ENCODE data around the gene CHI3L2. TPM values are rescaled to one million over a fixed set of nuclear protein-coding genes. Genes with fewer than 3 reads are reported as not detected.
A peak's percentile ranks its signal among the peaks of the same experiment; 100 is the strongest.

CHI3L2 gene
- total RNA-seq, 1 donor from 2014 or later: 19.6 TPM

DNA sequence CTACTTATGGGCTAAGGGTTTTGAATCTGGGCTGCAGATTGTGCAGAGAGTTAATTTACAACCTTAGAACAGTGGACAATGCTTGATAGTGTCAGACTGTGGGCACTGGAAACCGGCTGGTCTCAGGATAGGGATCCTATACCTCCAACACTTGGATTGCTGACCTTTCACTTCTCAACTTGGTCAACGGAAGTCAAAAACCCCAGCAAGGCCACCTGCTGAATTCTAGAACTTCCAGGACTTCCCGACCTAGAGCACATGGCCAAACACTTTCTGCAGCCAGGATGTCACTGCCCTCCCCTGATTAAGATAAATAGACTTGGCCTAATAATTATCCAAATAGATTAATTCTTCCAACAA lies 26.7 kb upstream of the CHI3L2 start:
- no peak for ATAC-seq (ENCODE audit: low read depth)
- ChIA-PET CTCF (no interaction called here), POLR2A (interaction anchor here (1.1 to 7.2 kb wide), 2 partner anchors 17 to 24 kb away, joined by 3 to 258 read pairs; no protein-coding TSS in a partner anchor)
- H3K27ac Mint-ChIP-seq: peak overlapping the region; percentile 93
- TF ChIP-seq, protein P1, sequence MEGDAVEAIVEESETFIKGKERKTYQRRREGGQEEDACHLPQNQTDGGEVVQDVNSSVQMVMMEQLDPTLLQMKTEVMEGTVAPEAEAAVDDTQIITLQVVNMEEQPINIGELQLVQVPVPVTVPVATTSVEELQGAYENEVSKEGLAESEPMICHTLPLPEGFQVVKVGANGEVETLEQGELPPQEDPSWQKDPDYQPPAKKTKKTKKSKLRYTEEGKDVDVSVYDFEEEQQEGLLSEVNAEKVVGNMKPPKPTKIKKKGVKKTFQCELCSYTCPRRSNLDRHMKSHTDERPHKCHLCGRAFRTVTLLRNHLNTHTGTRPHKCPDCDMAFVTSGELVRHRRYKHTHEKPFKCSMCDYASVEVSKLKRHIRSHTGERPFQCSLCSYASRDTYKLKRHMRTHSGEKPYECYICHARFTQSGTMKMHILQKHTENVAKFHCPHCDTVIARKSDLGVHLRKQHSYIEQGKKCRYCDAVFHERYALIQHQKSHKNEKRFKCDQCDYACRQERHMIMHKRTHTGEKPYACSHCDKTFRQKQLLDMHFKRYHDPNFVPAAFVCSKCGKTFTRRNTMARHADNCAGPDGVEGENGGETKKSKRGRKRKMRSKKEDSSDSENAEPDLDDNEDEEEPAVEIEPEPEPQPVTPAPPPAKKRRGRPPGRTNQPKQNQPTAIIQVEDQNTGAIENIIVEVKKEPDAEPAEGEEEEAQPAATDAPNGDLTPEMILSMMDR (IDR thresholded peaks at IDR 0.05): no peak
- H3K4me3 Mint-ChIP-seq: no peak overlapping the region
- H3K9me3 Mint-ChIP-seq: no peaks in the 10 kb centered on the region
- peaks cover 45% of the 10 kb centered on the region for H3K36me3 Mint-ChIP-seq (ENCODE audit: low read depth)
- H3K27me3 Mint-ChIP-seq: no peaks in the 10 kb centered on the region
- H3K4me1 Mint-ChIP-seq: peaks cover 93% of the 10 kb centered on the region
- no peak for DNase-seq
- intact Hi-C loops (cut with micrococcal nuclease): loop anchor here (5.0 kb wide), 3 partner anchors 73 to 557 kb away; partner anchors contain the start of gene DDX20

DNA sequence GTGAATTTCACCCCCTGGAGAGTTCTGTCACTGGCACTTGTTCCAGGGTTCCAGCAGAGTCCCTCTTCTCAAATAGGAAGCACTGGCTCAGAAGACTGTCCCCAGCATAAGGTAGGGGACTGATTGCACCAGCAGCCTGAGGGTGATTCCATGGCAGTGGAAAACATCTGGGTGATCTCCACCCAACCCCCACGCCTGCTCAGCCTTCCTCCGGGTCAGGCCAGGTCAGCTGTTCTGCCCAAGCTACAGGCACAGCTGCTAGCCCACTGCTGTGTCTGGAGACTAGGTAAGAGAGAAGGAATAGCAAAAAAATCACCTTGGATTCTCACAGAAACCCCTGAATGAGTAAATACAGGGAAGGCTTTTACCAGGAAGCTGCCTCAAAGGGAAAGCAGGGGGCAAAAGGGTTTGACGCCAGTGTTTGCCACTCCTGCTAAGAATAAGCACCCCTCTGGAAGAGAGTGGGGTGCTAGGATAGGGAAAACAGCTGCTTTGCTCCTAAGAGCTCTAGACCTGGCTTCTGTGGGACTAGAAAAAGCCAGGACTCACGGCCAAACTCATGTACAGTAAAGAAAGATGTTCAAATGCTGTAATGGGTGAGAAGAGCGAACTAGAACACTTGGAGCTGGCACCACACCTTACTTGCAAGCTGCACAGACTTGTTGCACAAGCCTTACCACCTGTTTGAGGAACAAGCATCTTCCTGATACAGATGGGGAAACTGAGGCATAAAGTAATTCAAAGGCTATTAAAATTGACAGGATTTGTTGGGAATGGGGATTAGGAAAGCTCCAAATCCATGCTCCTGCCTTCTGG lies 26.0 kb upstream of the CHI3L2 start:
- POLR2A ChIA-PET: interaction anchor here (0.6 to 7.2 kb wide), 3 partner anchors 8 to 1210 kb away, joined by 3 to 258 read pairs (median 6); no protein-coding TSS in a partner anchor
- Mint-ChIP-seq H3K36me3 (ENCODE audit: low read depth) (peaks cover 38% of the 10 kb centered on the region), H3K4me1 (peaks cover 93% of the 10 kb centered on the region), H3K9me3 (no peaks in the 10 kb centered on the region), H3K4me3 (peak overlapping the region; percentile 89), H3K27me3 (no peaks in the 10 kb centered on the region), H3K27ac (peak overlapping the region; percentile 93)
- no peak for DNase-seq
- intact Hi-C loops (cut with micrococcal nuclease): loop anchor here (2.0 to 5.0 kb wide), 4 partner anchors 13 to 556 kb away; partner anchors contain the start of gene DDX20
- ATAC-seq (ENCODE audit: low read depth): no peak
- TF ChIP-seq, protein P1 (IDR thresholded peaks at IDR 0.05): no peak
- CTCF ChIA-PET: interaction anchor here (1.1 to 2.4 kb wide), 6 partner anchors 8 to 199 kb away, joined by 3 to 9 read pairs (median 4); no protein-coding TSS in a partner anchor

DNA sequence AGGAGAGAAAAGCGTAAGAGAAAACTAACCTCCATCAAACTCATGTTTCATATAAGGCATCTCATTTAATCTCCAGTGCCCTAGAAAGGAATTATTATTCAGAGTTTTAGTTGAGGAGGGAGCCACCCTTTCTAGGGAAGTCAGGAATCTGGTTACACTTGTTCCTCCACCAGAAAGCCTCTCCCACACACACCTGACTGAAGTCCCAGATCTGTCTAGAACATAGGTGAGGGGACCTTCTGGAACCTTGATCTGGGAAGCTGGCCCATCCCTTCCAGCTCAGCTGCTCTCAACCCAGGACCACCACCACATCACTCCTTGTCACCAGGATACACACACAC lies 25.2 kb upstream of the CHI3L2 start:
- TF ChIP-seq, protein P1 (IDR thresholded peaks at IDR 0.05): no peak
- intact Hi-C loops (cut with micrococcal nuclease): loop anchor here (2.0 to 5.0 kb wide), 4 partner anchors 14 to 555 kb away; partner anchors contain the start of gene DDX20
- no peak for ATAC-seq (ENCODE audit: low read depth)
- Mint-ChIP-seq H3K4me3 (peak overlapping the region; percentile 89), H3K27me3 (no peaks in the 10 kb centered on the region), H3K4me1 (peaks cover 90% of the 10 kb centered on the region), H3K27ac (peak overlapping the region; percentile 93), H3K9me3 (no peaks in the 10 kb centered on the region), H3K36me3 (ENCODE audit: low read depth) (peaks cover 30% of the 10 kb centered on the region)
- POLR2A ChIA-PET: interaction anchor here (0.6 to 7.2 kb wide), 7 partner anchors 9 to 488 kb away, joined by 3 to 258 read pairs (median 3); no protein-coding TSS in a partner anchor
- CTCF ChIA-PET: interaction anchor here (1.1 to 2.4 kb wide), 6 partner anchors 9 to 198 kb away, joined by 3 to 9 read pairs (median 4); no protein-coding TSS in a partner anchor
- DNase-seq: no peak

DNA sequence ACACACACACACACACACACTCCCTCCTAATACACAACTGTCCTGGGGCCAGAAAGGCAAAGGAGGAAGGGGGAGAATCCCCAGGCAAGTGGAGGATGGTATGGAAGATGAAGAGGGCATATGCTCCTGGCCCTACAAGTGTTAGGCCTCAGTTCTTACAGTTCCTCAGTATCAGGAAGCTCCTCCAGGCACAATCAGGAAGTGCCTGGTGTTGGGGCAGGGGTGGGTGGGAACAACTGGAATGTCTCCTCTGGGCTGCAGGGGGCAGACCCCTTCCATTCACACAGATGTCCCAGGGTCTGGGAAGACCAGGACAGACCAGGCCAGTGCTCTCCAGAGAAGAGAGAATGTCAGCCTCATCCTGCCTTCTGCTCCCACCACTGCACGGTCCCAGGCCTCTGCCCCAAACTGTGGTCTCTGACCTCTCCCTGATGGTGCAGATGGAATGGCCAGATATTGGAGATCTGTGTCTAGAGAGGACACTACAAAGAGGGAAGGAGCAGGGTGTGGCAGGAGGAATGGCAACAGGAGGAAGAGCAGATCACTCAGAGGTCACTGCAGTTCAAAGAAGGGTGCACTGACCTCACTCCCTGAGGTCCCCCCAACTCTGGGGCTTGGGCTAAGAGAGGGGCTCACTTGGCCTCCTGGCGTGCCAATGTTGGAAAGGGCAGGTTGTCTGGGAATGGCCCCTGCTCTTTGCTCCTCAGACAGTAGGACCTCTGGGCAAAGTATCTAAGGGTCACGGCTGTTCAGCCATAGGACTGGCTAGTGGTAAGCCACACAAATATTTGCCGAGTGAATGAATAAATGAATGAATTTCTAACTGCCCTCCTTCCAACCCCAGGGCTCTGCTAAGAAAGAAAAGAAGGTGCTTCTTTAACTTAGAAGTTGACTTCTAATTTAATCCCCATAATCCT lies 24.5 kb upstream of the CHI3L2 start:
- TF ChIP-seq, protein P1 (IDR thresholded peaks at IDR 0.05): no peak
- intact Hi-C loops (cut with micrococcal nuclease): loop anchor here (1.0 to 5.0 kb wide), 7 partner anchors 10 to 554 kb away; partner anchors contain the start of genes CEPT1, DDX20 and DRAM2
- Mint-ChIP-seq H3K4me3 (peak overlapping the region; percentile 89), H3K36me3 (ENCODE audit: low read depth) (peaks cover 23% of the 10 kb centered on the region), H3K27me3 (no peaks in the 10 kb centered on the region), H3K27ac (peak overlapping the region; percentile 93), H3K4me1 (peaks cover 90% of the 10 kb centered on the region), H3K9me3 (no peaks in the 10 kb centered on the region)
- POLR2A ChIA-PET: interaction anchor here (0.5 to 7.2 kb wide), 32 partner anchors 7 to 489 kb away, joined by 3 to 258 read pairs (median 4); partner anchors contain the start of genes CD53, CEPT1, CHI3L2 and DRAM2
- CTCF ChIA-PET: interaction anchor here (1.0 to 2.4 kb wide), 8 partner anchors 11 to 172 kb away, joined by 3 to 14 read pairs (median 4); no protein-coding TSS in a partner anchor
- no peak for ATAC-seq (ENCODE audit: low read depth)
- no peak for DNase-seq

Measured in activated B cell treated with CpG ODN at 0.5 μM for 24 hours (primary cell).